ENCODE measurements around the gene KRTAP10-4. TPM values are rescaled to one million over a fixed set of nuclear protein-coding genes. Genes with fewer than 3 reads are reported as not detected.

Gene KRTAP10-4
- total RNA-seq, 2 experiments from 2014 or later = not detected

DNA sequence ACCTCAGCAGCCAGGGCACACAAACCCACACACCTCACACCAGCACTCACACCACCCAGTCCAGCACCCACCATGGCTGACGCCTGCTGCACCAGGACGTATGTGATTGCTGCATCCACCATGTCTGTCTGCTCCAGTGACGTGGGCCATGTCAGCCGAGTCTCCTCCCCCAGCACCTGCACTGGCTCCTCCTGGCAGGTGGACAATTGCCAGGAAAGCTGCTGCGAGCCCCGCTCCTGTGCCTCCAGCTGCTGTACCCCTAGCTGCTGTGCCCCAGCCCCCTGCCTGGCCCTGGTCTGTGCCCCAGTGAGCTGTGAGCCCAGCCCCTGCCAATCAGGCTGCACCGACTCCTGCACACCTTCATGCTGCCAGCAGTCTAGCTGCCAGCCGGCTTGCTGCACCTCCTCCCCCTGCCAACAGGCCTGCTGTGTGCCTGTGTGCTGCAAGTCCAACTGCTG, 38.5 kb downstream of the KRTAP10-4 start, which contains the start of gene KRTAP10-8:
Gene KRTAP10-8, plus strand, starts transcription at position 51 of the 458 bp plus-strand sequence. Its CDS starts 22 bp downstream, at position 73.
- TF ChIP-seq, protein P1, sequence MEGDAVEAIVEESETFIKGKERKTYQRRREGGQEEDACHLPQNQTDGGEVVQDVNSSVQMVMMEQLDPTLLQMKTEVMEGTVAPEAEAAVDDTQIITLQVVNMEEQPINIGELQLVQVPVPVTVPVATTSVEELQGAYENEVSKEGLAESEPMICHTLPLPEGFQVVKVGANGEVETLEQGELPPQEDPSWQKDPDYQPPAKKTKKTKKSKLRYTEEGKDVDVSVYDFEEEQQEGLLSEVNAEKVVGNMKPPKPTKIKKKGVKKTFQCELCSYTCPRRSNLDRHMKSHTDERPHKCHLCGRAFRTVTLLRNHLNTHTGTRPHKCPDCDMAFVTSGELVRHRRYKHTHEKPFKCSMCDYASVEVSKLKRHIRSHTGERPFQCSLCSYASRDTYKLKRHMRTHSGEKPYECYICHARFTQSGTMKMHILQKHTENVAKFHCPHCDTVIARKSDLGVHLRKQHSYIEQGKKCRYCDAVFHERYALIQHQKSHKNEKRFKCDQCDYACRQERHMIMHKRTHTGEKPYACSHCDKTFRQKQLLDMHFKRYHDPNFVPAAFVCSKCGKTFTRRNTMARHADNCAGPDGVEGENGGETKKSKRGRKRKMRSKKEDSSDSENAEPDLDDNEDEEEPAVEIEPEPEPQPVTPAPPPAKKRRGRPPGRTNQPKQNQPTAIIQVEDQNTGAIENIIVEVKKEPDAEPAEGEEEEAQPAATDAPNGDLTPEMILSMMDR (conservative IDR thresholded peaks at IDR 0.05; ENCODE audit: low read length) = no peak
- no peak for TF ChIP-seq EZH2phosphoT487 (IDR thresholded peaks at IDR 0.05; ENCODE audit: borderline replicate concordance, low read depth, low read length)
- DNase-seq (ENCODE audit: low spot score) = no peak
- CTCF ChIA-PET (ENCODE audit: unreplicated experiment) = no interaction called here
- no TSS peak for BruUV-seq (replicated peaks)
- Histone ChIP-seq H3K36me3 (ENCODE audit: insufficient read depth, low read length) (no peaks in the 10 kb centered on the region), H3K4me3 (ENCODE audit: low read depth, low read length, poor library complexity, severe bottlenecking) (no peak within 1 kb of the TSS), H3K27ac (ENCODE audit: low read depth, low read length, poor library complexity, severe bottlenecking) (no peak within 1 kb of the TSS), H3K4me2 (ENCODE audit: low read length) (no peak within 1 kb of the TSS), H3K9me3 (ENCODE audit: low read length) (0 out of 2 replicates have a peak, but pooled peaks cover 9% of the 10 kb centered on the region), H3K9me2 (ENCODE audit: insufficient read depth, low read length) (no peaks in the 10 kb centered on the region), H2AFZ (ENCODE audit: low read length) (no peak within 1 kb of the TSS), H3K4me1 (ENCODE audit: insufficient read depth, low read length, poor library complexity, severe bottlenecking) (no peaks in the 10 kb centered on the region), H3K79me2 (ENCODE audit: insufficient read depth, low read depth, low read length) (no peaks in the 10 kb centered on the region), H4K20me1 (ENCODE audit: insufficient read depth, low read length) (no peaks in the 10 kb centered on the region)
- POLR2A ChIA-PET = no interaction called here
- intact Hi-C loops (cut with micrococcal nuclease; ENCODE audit: unreplicated experiment) = no loop called here

GRCh38 chr21:44612669-44613229, 39.2 kb downstream of the KRTAP10-4 start:
- H4K20me1 ChIP-seq (ENCODE audit: insufficient read depth, low read length) = no peaks in the 10 kb centered on the region
- no TSS peak for BruUV-seq (replicated peaks)
- no peaks in the 10 kb centered on the region for H3K9me2 ChIP-seq (ENCODE audit: insufficient read depth, low read length)
- no peak for DNase-seq (ENCODE audit: low spot score)
- H2AFZ ChIP-seq (ENCODE audit: low read length) = no peak overlapping the region
- no peaks in the 10 kb centered on the region for H3K79me2 ChIP-seq (ENCODE audit: insufficient read depth, low read depth, low read length)
- TF ChIP-seq EZH2phosphoT487 (IDR thresholded peaks at IDR 0.05; ENCODE audit: borderline replicate concordance, low read depth, low read length) = no peak
- TF ChIP-seq, protein P1 (conservative IDR thresholded peaks at IDR 0.05; ENCODE audit: low read length) = no peak
- H3K4me1 ChIP-seq (ENCODE audit: insufficient read depth, low read length, poor library complexity, severe bottlenecking) = no peaks in the 10 kb centered on the region
- POLR2A ChIA-PET = no interaction called here
- no peak overlapping the region for H3K4me3 ChIP-seq (ENCODE audit: low read depth, low read length, poor library complexity, severe bottlenecking)
- 0 out of 2 replicates have a peak, but pooled peaks cover 9% of the 10 kb centered on the region for H3K9me3 ChIP-seq (ENCODE audit: low read length)
- intact Hi-C loops (cut with micrococcal nuclease; ENCODE audit: unreplicated experiment) = no loop called here
- H3K36me3 ChIP-seq (ENCODE audit: insufficient read depth, low read length) = no peaks in the 10 kb centered on the region
- H3K4me2 ChIP-seq (ENCODE audit: low read length) = no peak overlapping the region
- no peak overlapping the region for H3K27ac ChIP-seq (ENCODE audit: low read depth, low read length, poor library complexity, severe bottlenecking)
- CTCF ChIA-PET (ENCODE audit: unreplicated experiment) = no interaction called here

DNA sequence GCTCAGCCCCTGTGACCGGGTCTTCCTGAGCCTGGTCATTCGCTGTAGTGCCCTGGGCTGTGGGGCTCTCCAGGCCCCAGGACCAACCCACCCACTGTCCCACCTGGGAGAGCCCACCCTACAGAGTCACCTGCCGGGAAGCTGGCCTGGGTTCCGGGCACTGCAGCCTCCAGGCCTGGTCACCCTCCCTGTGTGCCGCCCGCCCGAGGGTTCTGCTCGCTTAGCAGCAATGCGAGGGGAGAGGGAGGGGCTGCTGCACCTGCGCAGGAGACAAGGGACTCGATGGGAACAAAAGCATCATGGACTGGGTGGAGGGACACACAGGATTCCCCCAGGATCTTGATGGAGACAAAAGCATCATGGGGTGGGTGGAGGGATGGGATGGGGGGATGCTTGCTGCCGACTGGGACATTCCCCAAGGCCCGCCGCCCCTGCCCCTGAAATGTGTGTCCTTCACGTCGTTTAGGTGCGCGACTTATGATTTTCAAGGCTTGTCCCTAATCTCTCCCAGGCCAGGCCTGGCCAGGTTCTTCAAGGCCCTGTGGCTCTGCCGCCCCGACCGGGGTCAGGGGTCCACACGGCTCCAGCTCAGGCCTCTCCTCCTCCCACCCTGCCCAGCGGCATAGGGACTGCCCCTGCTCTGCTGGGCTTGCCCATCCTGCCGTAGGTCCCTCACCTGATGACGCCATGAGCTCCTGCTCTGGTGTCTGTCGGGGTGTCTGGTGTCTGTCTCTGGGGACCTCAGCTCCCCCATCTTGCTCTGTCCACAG, 40.0 kb downstream of the KRTAP10-4 start:
- intact Hi-C loops (cut with micrococcal nuclease; ENCODE audit: unreplicated experiment) = no loop called here
- BruUV-seq (replicated peaks) = no TSS peak

More for the DNA sequence above, 40.0 kb downstream of the KRTAP10-4 start:
- no peak overlapping the region for H2AFZ ChIP-seq (ENCODE audit: low read length)
- no peak for TF ChIP-seq EZH2phosphoT487 (IDR thresholded peaks at IDR 0.05; ENCODE audit: borderline replicate concordance, low read depth, low read length)
- TF ChIP-seq, protein P1 (conservative IDR thresholded peaks at IDR 0.05; ENCODE audit: low read length) = no peak
- POLR2A ChIA-PET = no interaction called here
- no peaks in the 10 kb centered on the region for H3K36me3 ChIP-seq (ENCODE audit: insufficient read depth, low read length)
- H3K9me2 ChIP-seq (ENCODE audit: insufficient read depth, low read length) = no peaks in the 10 kb centered on the region
- H3K9me3 ChIP-seq (ENCODE audit: low read length) = 0 out of 2 replicates have a peak, but pooled peaks cover 9% of the 10 kb centered on the region
- no peak overlapping the region for H3K27ac ChIP-seq (ENCODE audit: low read depth, low read length, poor library complexity, severe bottlenecking)
- no peak overlapping the region for H3K4me2 ChIP-seq (ENCODE audit: low read length)
- H3K4me1 ChIP-seq (ENCODE audit: insufficient read depth, low read length, poor library complexity, severe bottlenecking) = peaks cover 5% of the 10 kb centered on the region
- H3K4me3 ChIP-seq (ENCODE audit: low read depth, low read length, poor library complexity, severe bottlenecking) = no peak overlapping the region
- DNase-seq (ENCODE audit: low spot score) = no peak
- CTCF ChIA-PET (ENCODE audit: unreplicated experiment) = no interaction called here
- H3K79me2 ChIP-seq (ENCODE audit: insufficient read depth, low read depth, low read length) = no peaks in the 10 kb centered on the region
- H4K20me1 ChIP-seq (ENCODE audit: insufficient read depth, low read length) = no peaks in the 10 kb centered on the region

Measured in OCI-LY7 (cell line).